Stimulated activated CD4-positive, alpha-beta T cell treated with anti-CD3 and anti-CD28 coated beads, Interleukin-1b, Interleukin-23, amount 100 ng/mL, for 4 hours (primary cell): ENCODE measurements around the gene ZBTB22.

Source experiments
- DNase-seq, 2 donors: peaks; one replicate each; pipeline ENCODE4 v3.0.0-alpha.2; 2020; ENCODE audit warnings: low read depth in 2 of 2

Gene ZBTB22

GRCh38 chr6:33330736-33331135 is 13.2 kb upstream of the ZBTB22 start:
- no peak for DNase-seq

GRCh38 chr6:33329058-33329457 is 11.5 kb upstream of the ZBTB22 start:
- no peak for DNase-seq

DNA sequence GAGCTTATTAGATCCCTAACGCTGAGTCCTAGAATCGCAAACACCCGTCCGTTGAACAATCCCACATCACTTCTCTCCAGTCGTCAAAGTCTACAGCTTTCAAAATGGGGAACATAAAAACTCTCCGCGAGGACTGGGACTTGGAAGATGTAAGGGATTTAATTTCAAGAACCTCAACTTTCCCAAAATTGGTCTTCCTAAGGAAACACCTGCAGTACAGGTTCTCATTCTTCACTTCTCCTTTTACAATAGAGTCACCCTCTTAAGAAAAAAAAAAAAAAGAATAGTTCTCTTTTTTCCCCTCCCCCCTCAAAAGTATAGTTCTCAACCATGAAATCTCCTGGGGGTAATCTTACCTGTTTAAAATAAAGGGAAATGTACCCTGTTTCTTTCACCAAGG is 6.6 kb upstream of the ZBTB22 start:
- DNase-seq, result no peak

GRCh38 chr6:33323623-33323948 is 6.0 kb upstream of the ZBTB22 start:
- DNase-seq, result no peak

- no peak for DNase-seq
Measured at GRCh38 chr6:33321227-33321626, 3.7 kb upstream of the ZBTB22 start.

DNA sequence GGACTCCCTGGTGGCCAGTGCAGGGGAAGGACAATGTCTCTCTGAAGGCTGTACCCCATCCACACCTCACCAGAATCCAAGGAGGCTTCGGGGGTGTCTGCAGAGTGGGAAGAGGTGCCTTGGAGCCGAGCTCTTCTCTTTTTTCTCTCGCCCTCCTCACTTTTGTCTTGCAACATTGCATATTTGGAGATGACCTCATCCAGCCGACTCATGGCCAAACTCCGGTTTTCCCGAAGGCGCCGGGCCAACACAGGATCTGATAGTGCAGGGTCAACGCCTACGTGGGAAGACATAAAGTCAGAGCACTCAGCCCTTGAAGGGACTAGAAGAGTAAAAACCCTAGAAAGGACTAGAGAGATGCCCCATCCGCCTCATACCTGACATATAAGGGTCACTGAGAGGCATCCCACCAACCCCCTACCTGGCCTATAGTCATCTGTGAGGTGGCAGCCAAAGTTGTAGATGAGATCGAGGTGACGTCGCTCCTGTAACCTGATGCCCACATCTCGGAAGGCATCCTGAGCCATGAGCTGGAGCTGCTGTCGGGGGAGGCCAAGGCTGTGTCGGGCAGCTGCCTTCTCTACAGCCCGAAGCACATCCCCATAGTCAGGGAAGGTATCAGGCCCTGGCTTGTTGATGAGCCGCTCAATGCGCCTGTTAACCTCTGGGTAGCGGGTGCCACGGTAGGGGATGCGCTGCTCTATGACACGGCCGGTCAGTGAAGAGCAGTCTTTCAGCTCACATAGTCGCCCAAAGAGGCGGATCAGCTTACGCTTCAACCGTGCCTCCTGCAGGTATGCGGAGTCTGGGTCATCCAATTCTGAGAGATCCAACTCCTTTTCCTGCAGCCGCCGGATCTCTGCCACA is 3.0 kb upstream of the ZBTB22 start:
- DNase-seq, result no peak

- DNase-seq, result no peak
Measured at GRCh38 chr6:33319939-33320314, 2.4 kb upstream of the ZBTB22 start.

DNA sequence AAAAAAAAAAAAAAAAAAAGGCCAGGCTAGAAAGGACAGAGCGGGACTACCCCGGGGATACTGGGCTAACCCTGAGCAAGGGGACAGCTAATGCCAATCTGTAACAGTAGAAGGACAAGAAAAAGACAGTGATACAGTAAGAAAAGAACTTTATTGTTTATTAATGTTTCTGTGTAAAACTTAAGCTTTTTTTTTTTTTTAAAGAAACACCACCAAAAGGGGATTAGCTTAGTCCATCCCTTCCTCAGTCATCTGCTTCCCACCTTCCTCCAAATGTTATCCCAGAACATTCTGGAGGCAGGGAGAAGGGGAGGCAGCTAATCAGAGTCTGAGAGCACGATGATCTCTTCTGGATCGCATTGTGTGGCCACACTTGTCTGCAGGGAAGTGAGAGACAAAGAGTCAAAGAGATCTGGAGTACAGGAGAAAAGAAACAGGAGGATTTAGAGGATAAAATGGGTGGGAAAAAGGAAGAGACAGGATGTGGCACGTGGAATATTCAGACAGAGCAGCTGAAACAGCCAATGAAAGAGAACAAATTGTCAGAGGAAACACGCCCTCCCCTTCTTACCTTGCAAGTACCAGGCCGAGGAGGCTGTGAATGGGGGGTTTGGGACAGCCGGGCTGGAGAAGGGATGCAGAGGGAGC is 1.0 kb upstream of the ZBTB22 start:
- DNase-seq, result no peak

DNA sequence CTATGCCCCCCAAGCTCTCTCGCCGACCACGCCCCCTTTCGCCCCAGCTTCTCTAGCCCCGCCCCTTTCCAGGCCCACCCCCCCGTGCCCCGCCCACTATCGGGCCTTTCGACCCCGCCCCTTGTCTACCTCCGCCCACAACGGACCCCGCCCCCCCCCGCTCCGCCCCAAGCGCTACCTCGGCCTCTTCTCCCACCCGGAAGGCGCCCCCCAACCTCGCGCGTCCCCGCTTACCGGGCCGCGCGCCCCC is 200 bp downstream of the ZBTB22 start:
- no peak for DNase-seq

GRCh38 chr6:33316603-33317418 is 733 bp downstream of the ZBTB22 start:
- DNase-seq, result no peak

- no peak for DNase-seq
Measured at GRCh38 chr6:33315793-33316602, 1.5 kb downstream of the ZBTB22 start.

DNA sequence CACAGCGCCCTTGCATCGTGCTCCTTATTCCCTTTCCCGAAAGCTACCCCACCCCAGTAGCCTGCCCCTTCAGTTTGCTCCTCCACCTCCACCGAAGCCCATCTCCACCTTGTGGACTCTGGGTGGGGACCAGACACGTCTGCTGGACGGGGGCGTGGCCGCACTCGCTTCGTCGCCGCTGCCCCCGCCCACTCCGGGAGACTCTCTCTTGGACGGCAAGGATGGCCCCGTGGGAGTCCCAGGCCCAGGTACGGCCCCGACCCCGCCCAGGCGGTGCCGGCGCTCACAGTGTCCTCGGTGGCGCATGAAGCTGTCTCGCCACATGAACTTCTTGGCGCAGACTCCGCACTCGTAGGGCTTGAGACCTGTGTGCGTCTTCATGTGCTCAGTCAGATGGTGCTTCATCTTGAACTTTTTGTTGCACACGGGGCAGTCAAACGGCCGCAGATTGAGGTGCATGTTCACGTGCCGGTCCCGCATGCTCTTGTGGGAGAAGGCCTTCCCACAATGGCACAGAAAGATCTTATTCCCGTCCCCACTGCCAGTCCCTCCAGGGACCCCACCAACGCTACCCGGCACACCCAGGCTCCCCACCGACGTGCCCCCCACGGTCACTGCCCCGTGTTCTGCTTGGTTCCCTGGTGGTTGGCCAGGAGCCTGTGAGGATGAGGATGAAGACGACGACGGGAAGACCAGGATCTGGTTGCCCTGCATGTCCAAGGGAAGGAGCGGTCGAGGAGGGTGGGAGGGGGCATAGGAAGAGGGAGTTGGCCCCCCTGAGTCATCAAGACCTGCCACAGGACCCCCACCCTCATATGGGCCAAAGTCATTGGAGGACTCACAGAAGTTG is 2.4 kb downstream of the ZBTB22 start:
- DNase-seq, result no peak

DNA sequence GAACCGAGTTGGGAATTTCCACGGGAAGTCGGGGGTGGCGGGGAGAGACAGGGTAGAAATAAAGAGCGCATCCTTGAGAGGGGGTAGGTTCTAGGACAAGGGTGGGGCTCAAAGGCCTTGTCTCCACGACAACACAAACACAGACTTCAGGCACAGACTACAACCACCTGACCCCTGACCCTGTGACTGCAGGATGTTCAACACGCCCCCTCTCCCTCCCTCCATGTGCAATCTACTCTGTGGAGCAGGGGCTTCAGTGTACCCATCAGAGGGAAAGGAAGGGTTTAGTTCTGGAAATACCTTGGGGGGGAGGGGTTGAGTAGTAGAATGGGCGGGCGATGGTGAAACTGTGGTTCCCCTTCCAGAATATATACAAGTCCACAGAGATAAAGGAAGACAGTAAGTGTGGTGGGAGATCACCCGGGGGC is 3.0 kb downstream of the ZBTB22 start:
- DNase-seq, result peak; percentile 53

DNA sequence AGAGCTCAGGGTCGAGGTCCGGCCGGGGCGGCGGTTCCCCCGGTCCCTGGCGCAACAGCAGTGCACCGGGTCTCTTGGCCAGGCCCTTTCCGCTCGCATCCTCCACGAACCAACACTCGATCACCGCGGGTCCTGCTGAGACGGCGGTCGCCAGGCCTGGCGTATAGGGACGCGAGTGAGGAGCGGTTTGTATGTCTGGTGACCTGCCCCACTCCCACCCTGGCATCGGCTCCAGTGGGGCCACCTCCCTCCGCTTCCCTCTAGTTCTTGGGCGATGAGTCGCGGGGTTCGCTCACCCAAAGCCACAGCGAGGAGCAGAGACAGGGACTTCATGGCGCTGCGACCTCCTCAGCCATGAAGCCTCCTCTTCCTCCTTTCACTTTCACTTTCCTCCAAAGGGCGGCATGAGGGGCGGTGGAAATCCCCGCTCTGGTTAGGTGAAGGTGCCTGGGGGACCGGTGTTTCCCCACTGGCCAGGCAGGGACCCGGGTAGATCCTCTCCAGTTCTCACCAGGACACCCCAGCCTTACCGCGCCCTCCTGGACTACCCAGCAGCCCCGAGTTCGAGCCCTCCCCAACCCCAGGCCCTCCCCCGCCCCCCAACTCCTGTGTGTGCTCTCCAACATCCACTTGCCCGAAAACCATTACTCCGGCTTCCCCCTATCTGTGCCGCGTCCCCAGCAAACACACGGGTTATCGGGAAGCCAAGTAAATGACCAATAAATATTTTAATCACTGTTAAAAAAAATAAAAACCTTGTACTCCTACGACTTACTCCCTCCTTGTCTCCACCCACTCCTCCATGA is 3.6 kb downstream of the ZBTB22 start, which contains the start of gene TAPBP:
TSS of gene TAPBP (minus strand) at position 370 of the 806 bp plus-strand sequence. CDS start at position 333, 37 bp downstream.
- DNase-seq, result peak; percentile 74

DNA sequence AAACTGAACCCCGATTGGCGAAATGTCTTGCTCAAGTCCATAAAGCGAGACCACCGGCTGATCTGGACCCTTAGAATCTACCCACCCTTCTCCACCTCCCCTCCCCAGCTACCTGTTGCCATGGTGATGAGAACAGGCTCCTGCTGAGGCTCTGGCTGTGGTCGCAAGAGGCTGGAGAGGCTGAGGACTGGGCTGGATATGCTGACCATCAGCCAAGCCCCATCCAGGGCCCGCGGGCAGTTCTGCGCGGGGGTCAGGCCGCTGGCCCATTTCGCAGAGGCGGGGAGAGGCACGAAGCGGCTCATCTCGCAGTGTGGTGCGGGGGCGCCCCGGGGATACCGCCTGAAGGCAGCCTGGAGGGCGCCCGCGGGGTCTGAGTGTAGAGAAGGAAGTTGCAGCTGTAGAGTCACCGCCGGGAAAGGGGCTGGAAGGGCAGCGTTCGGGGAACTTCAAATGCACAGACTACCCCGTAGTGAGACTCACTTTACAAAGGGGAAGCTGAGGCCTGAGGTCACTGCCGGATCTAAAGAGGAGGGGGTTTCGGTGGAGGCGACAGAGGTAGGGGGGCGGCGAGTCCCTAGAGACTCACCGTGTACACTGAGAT is 4.3 kb downstream of the ZBTB22 start:
- peak; percentile 46 to 47 for DNase-seq

DNA sequence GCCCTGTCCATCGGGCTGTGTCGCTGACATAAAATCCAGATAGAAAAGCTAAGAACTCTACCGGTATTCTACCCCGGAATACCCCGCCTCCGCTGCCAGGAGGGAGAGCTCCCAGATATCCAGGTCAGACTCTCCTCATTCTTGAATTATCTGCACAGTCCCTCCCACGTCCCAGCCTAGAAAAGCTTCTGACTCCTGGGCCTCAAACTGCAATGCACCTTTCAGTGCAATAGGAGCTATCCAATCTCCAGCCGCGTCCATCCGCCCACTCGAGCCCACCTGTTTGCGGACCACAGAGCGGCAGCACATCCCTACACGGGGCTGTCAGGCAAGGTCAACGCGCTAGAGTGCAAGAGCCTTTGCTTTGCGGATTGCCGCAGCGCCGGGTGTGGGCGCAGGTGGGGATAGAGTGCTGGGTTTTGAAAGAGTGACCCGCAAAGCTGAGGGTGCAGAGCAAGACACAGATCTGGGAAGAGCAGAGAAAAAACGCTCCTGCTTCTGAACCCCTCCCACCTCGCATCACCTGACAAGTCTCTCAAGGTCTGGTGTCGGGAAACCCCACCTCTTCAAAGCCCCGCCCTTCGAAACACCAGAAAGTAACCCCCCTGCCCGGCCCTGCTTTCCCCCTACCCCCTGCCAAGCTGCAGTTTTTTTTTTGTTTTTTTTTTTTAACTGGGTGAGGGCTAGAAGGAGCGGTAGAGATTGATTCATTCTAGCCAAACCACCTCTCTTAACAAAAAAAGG is 5.0 kb downstream of the ZBTB22 start:
- DNase-seq, result peak; percentile 67 to 75

DNA sequence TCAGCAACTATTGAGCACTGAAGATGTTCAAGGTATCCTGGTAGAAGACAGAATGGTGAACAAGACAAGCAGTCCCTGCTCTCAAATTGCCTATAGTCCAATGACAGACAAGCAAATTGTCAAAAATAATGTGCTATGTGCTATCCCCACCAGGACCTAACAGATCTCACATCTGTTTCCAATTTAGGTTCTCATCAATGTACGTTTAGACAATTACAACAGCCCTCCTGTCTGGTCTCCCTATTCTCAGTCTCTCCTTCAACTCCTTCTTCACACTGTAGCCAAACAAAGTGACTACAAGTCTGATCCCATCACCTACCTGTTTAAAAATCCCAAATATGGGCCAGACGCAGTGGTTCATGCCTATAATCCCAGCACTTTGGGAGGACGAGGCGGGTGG is 11.2 kb downstream of the ZBTB22 start:
- DNase-seq, result no peak

DNA sequence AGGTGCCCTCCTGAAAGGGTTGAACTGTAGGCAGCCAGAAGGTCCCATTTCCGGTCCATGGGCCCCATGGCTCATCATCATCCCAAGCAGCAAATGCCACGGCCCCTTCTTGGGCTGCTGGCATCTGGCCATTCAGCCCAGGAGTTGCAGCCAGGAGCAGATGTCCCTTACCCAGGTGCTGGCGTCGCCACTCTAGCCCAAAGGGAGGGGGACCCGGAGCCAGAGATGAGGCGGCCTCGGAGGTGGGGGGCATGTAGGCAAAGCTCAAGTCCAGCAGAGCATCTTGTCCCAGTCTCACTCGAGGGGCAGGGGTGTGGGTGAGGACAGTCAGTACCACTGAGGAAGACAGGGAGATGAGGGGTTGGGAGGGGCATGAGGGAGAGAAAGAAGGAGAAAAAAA is 12.5 kb downstream of the ZBTB22 start:
- DNase-seq, result no peak

- no peak for DNase-seq
Measured at GRCh38 chr6:33304216-33304615, 13.3 kb downstream of the ZBTB22 start.
